HEK293 (cell line): ENCODE measurements around the gene SLC25A41.

Source experiments
- CTCF ChIA-PET: fragments of 350-600 bp; formaldehyde crosslinking; extraction: SDS; loops from one replicate; lab custom pipeline; 2021; ENCODE audit warnings: antibody characterized with exemption; lab: Yijun Ruan, JAX
- POLR2A ChIA-PET: fragments of 300-600 bp; formaldehyde crosslinking; extraction: SDS; loops from one replicate; lab custom pipeline; 2020; ENCODE audit warnings: antibody characterized with exemption, inconsistent platforms; lab: Yijun Ruan, JAX
- H3K27ac ChIP-seq: fragments of 200-500 bp; sonication (Bioruptor generic); 2 replicates; pipeline ENCODE4 v1.5.1; 2014; ENCODE audit warnings: low read depth, low read length, control low read depth, inconsistent platforms; ENCODE audit errors: extremely low read depth
- H3K36me3 ChIP-seq, 2 experiments: fragments of 200-500 bp in 1 of 2; sonication (Bioruptor generic) in 1 of 2; 1 replicate in 1 of 2; 2 replicates in 1 of 2; pipeline ENCODE4 v1.5.1; 2014 to 2017; ENCODE audit warnings: inconsistent platforms in 2 of 2, low read length in 2 of 2; ENCODE audit not compliant: control insufficient read depth in 2 of 2, insufficient read depth in 1 of 2
- H3K4me1 ChIP-seq: fragments of 200-500 bp; sonication (Bioruptor generic); 2 replicates; pipeline ENCODE4 v1.5.1; 2014; ENCODE audit warnings: mild to moderate bottlenecking, low read length, inconsistent platforms; ENCODE audit not compliant: control insufficient read depth, insufficient read depth
- H3K4me3 ChIP-seq: 2 replicates; pipeline ENCODE4 v1.5.1; 2011; ENCODE audit warnings: low read depth, mild to moderate bottlenecking, control low read depth, low read length, moderate library complexity
- H3K9me3 ChIP-seq: fragments of 200-500 bp; sonication (Bioruptor generic); 2 replicates; pipeline ENCODE4 v1.5.1; 2014; ENCODE audit warnings: low read depth, low read length, inconsistent platforms; ENCODE audit not compliant: control insufficient read depth, insufficient read depth
- AEBP2 ChIP-seq: fragments of 450-650 bp; formaldehyde crosslinking; IDR thresholded peaks from 2 replicates; pipeline ENCODE4 v1.5.1; 2016; ENCODE audit warnings: missing biosample characterization, missing genetic modification characterization, borderline replicate concordance
- MEIS1 ChIP-seq: sonication (generic); formaldehyde crosslinking; IDR thresholded peaks from 2 replicates; pipeline ENCODE4 v1.8.1; 2022; ENCODE audit warnings: missing genetic modification reagents, mild to moderate bottlenecking, borderline replicate concordance
- MYNN ChIP-seq: fragments of 450-650 bp; formaldehyde crosslinking; IDR thresholded peaks from 2 replicates; pipeline ENCODE4 v1.5.1; 2016; ENCODE audit warnings: missing biosample characterization, missing genetic modification characterization, borderline replicate concordance
- MZF1 ChIP-seq: fragments of 450-650 bp; formaldehyde crosslinking; IDR thresholded peaks from 2 replicates; pipeline ENCODE4 v1.5.1; 2017; ENCODE audit warnings: missing biosample characterization, missing genetic modification characterization, borderline replicate concordance
- ZBTB20 ChIP-seq: fragments of 450-650 bp; formaldehyde crosslinking; IDR thresholded peaks from 2 replicates; pipeline ENCODE4 v1.5.1; 2016; ENCODE audit warnings: missing biosample characterization, missing genetic modification characterization
- ZBTB48 ChIP-seq: fragments of 450-650 bp; formaldehyde crosslinking; IDR thresholded peaks from 2 replicates; pipeline ENCODE4 v1.5.1; 2016; ENCODE audit warnings: missing biosample characterization, missing genetic modification characterization
- ZBTB6 ChIP-seq: fragments of 450-650 bp; formaldehyde crosslinking; IDR thresholded peaks from 2 replicates; pipeline ENCODE4 v1.5.1; 2017; ENCODE audit warnings: missing biosample characterization, missing genetic modification characterization
- ZFP3 ChIP-seq: fragments of 450-650 bp; formaldehyde crosslinking; IDR thresholded peaks from 2 replicates; pipeline ENCODE4 v1.5.1; 2016; ENCODE audit warnings: low read depth, missing biosample characterization, missing genetic modification characterization
- ZIC2 ChIP-seq: fragments of 450-650 bp; formaldehyde crosslinking; IDR thresholded peaks from 2 replicates; pipeline ENCODE4 v1.5.1; 2016; ENCODE audit warnings: missing biosample characterization, missing genetic modification characterization
- ZNF132 ChIP-seq: fragments of 450-650 bp; formaldehyde crosslinking; IDR thresholded peaks from 2 replicates; pipeline ENCODE4 v1.5.1; 2017; ENCODE audit warnings: missing biosample characterization, missing genetic modification characterization, borderline replicate concordance
- ZNF140 ChIP-seq: fragments of 450-650 bp; formaldehyde crosslinking; IDR thresholded peaks from 2 replicates; pipeline ENCODE4 v1.5.1; 2016; ENCODE audit warnings: missing biosample characterization, missing genetic modification characterization
- ZNF404 ChIP-seq: fragments of 450-650 bp; formaldehyde crosslinking; IDR thresholded peaks from 2 replicates; pipeline ENCODE4 v1.5.1; 2017; ENCODE audit warnings: missing biosample characterization, missing genetic modification characterization
- ZNF658 ChIP-seq: fragments of 450-650 bp; formaldehyde crosslinking; IDR thresholded peaks from 2 replicates; pipeline ENCODE4; 2016; ENCODE audit warnings: missing biosample characterization, missing genetic modification characterization
- ZNF660 ChIP-seq: fragments of 450-650 bp; IDR thresholded peaks from 2 replicates; pipeline ENCODE4 v1.5.1; 2018; ENCODE audit warnings: missing biosample characterization, mild to moderate bottlenecking, missing genetic modification characterization
- ZNF830 ChIP-seq: fragments of 450-650 bp; IDR thresholded peaks from 2 replicates; pipeline ENCODE4 v1.5.0; 2018; ENCODE audit warnings: missing biosample characterization, missing genetic modification characterization, low read depth, mild to moderate bottlenecking, moderate library complexity
- ZNF843 ChIP-seq: fragments of 450-650 bp; formaldehyde crosslinking; IDR thresholded peaks from 2 replicates; pipeline ENCODE4 v1.5.1; 2016; ENCODE audit warnings: missing biosample characterization, missing genetic modification characterization
- ZXDB ChIP-seq: fragments of 450-650 bp; formaldehyde crosslinking; IDR thresholded peaks from 2 replicates; pipeline ENCODE4 v1.5.1; 2016; ENCODE audit warnings: missing biosample characterization, missing genetic modification characterization
- TF ChIP-seq, protein P1 (sequence below): fragments of 450-650 bp; formaldehyde crosslinking; IDR thresholded peaks from 2 replicates; pipeline ENCODE4 v1.5.1; 2016; ENCODE audit warnings: missing biosample characterization, missing genetic modification characterization, low read depth
- TF ChIP-seq, protein P2 (sequence below): sonication (generic); formaldehyde crosslinking; IDR thresholded peaks from 2 replicates; pipeline ENCODE4 v1.8.1; 2022; ENCODE audit warnings: mild to moderate bottlenecking, moderate library complexity, missing genetic modification reagents
- TF ChIP-seq, protein P3 (sequence below): fragments of 450-650 bp; formaldehyde crosslinking; IDR thresholded peaks from 2 replicates; pipeline ENCODE4 v1.5.1; 2017; ENCODE audit warnings: missing biosample characterization, missing genetic modification characterization
- TF ChIP-seq, protein P4 (sequence below): fragments of 450-650 bp; formaldehyde crosslinking; IDR thresholded peaks from 2 replicates; pipeline ENCODE4 v1.5.1; 2017; ENCODE audit warnings: missing biosample characterization, mild to moderate bottlenecking, missing genetic modification characterization, moderate library complexity
- TF ChIP-seq, protein P5 (sequence below): fragments of 450-650 bp; formaldehyde crosslinking; IDR thresholded peaks from 2 replicates; pipeline ENCODE4 v1.5.1; 2016; ENCODE audit warnings: missing biosample characterization, missing genetic modification characterization

The SLC25A41 gene

GRCh38 chr19:6394831-6395230 lies 38.7 kb downstream of the SLC25A41 start (continued):
- no peak for TF ChIP-seq ZBTB6 (tag by site-specific recombination)
- TF ChIP-seq ZNF843, result no peak

GRCh38 chr19:6393983-6394412 lies 39.6 kb downstream of the SLC25A41 start:
- H3K27ac ChIP-seq, result peak overlapping the region; percentile 52
- peak overlapping the region; percentile 73 for H3K4me3 ChIP-seq
- H3K4me1 ChIP-seq, result peaks cover 6% of the 10 kb centered on the region
- peaks cover 13 to 27% of the 10 kb centered on the region in 2 experiments for H3K36me3 ChIP-seq
- CTCF ChIA-PET, result interaction anchor here (0.6 to 2.2 kb wide), 2 partner anchors 18 to 1863 kb away, joined by 5 to 6 read pairs; no protein-coding TSS in a partner anchor
- POLR2A ChIA-PET, result interaction anchor here (0.9 to 1.4 kb wide), 3 partner anchors 17 to 24 kb away, joined by 3 to 9 read pairs (median 4); partner anchors contain the start of gene ALKBH7
- no peaks in the 10 kb centered on the region for H3K9me3 ChIP-seq
- TF ChIP-seq, protein P1, sequence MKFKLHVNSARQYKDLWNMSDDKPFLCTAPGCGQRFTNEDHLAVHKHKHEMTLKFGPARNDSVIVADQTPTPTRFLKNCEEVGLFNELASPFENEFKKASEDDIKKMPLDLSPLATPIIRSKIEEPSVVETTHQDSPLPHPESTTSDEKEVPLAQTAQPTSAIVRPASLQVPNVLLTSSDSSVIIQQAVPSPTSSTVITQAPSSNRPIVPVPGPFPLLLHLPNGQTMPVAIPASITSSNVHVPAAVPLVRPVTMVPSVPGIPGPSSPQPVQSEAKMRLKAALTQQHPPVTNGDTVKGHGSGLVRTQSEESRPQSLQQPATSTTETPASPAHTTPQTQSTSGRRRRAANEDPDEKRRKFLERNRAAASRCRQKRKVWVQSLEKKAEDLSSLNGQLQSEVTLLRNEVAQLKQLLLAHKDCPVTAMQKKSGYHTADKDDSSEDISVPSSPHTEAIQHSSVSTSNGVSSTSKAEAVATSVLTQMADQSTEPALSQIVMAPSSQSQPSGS (tag by site-specific recombination), result no peak
- 0 out of 2 replicates have a peak, but pooled peaks have one; percentile 6 for TF ChIP-seq MZF1 (tag by site-specific recombination)
- no peak for TF ChIP-seq ZXDB (tag by site-specific recombination)
- peak; percentile 100 for TF ChIP-seq ZFP3 (tag by site-specific recombination)
- TF ChIP-seq ZBTB20 (tag by site-specific recombination), result peak; percentile 99
- TF ChIP-seq ZNF140, result no peak
- no peak for TF ChIP-seq ZNF660 (tag by site-specific recombination)
- TF ChIP-seq ZNF658 (tag by site-specific recombination), result no peak
- no peak for TF ChIP-seq ZNF404 (tag by site-specific recombination)
- TF ChIP-seq ZIC2 (tag by site-specific recombination), result peak; percentile 66; the same call in 1 of the 2 replicates
- no peak for TF ChIP-seq ZNF132 (tag by site-specific recombination)
- TF ChIP-seq ZNF830, result no peak
- TF ChIP-seq, protein P2, sequence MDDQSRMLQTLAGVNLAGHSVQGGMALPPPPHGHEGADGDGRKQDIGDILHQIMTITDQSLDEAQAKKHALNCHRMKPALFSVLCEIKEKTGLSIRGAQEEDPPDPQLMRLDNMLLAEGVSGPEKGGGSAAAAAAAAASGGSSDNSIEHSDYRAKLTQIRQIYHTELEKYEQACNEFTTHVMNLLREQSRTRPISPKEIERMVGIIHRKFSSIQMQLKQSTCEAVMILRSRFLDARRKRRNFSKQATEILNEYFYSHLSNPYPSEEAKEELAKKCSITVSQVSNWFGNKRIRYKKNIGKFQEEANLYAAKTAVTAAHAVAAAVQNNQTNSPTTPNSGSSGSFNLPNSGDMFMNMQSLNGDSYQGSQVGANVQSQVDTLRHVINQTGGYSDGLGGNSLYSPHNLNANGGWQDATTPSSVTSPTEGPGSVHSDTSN, result no peak
- TF ChIP-seq MEIS1 (CRISPR knock-in tag), result no peak
- TF ChIP-seq MYNN (tag by site-specific recombination), result no peak
- TF ChIP-seq, protein P3, sequence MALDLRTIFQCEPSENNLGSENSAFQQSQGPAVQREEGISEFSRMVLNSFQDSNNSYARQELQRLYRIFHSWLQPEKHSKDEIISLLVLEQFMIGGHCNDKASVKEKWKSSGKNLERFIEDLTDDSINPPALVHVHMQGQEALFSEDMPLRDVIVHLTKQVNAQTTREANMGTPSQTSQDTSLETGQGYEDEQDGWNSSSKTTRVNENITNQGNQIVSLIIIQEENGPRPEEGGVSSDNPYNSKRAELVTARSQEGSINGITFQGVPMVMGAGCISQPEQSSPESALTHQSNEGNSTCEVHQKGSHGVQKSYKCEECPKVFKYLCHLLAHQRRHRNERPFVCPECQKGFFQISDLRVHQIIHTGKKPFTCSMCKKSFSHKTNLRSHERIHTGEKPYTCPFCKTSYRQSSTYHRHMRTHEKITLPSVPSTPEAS (tag by site-specific recombination), result no peak
- TF ChIP-seq ZBTB48 (tag by site-specific recombination), result 0 out of 2 replicates have a peak, but pooled peaks have one; percentile 3
- TF ChIP-seq, protein P4, sequence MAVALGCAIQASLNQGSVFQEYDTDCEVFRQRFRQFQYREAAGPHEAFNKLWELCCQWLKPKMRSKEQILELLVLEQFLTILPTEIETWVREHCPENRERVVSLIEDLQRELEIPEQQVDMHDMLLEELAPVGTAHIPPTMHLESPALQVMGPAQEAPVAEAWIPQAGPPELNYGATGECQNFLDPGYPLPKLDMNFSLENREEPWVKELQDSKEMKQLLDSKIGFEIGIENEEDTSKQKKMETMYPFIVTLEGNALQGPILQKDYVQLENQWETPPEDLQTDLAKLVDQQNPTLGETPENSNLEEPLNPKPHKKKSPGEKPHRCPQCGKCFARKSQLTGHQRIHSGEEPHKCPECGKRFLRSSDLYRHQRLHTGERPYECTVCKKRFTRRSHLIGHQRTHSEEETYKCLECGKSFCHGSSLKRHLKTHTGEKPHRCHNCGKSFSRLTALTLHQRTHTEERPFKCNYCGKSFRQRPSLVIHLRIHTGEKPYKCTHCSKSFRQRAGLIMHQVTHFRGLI (tag by site-specific recombination), result no peak
- TF ChIP-seq AEBP2 (tag by site-specific recombination), result no peak
- TF ChIP-seq, protein P5, sequence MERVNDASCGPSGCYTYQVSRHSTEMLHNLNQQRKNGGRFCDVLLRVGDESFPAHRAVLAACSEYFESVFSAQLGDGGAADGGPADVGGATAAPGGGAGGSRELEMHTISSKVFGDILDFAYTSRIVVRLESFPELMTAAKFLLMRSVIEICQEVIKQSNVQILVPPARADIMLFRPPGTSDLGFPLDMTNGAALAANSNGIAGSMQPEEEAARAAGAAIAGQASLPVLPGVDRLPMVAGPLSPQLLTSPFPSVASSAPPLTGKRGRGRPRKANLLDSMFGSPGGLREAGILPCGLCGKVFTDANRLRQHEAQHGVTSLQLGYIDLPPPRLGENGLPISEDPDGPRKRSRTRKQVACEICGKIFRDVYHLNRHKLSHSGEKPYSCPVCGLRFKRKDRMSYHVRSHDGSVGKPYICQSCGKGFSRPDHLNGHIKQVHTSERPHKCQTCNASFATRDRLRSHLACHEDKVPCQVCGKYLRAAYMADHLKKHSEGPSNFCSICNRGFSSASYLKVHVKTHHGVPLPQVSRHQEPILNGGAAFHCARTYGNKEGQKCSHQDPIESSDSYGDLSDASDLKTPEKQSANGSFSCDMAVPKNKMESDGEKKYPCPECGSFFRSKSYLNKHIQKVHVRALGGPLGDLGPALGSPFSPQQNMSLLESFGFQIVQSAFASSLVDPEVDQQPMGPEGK (tag by site-specific recombination), result no peak
